CD4-positive, alpha-beta T cell (primary cell): Measurements from ENCODE around the gene CSAD. TPM values are rescaled to one million over a fixed set of nuclear protein-coding genes. Genes with fewer than 3 reads are reported as not detected.

ENCODE experiments used
- ATAC-seq: fragments of 200-7000 bp; cut with Tn5 transposase; one replicate; pipeline ENCODE4 v1.10.0; 2022; ENCODE audit warnings: mild to moderate bottlenecking; ENCODE audit not compliant: poor library complexity
- CTCF ChIA-PET: fragments of 350-600 bp; sonication (Branson Sonifier 250); formaldehyde crosslinking; loops from one replicate; lab custom pipeline; 2021; ENCODE audit warnings: antibody characterized with exemption, inconsistent platforms; lab: Charles Lee
- POLR2A ChIA-PET: fragments of 350-600 bp; sonication (Branson Sonifier 250); formaldehyde crosslinking; loops from one replicate; lab custom pipeline; 2021; ENCODE audit warnings: antibody characterized with exemption, inconsistent platforms; lab: Charles Lee
- DNase-seq, 14 experiments: peaks; one replicate each; pipeline ENCODE4 v3.0.0-alpha.2; 2013 to 2020; ENCODE audit warnings: mixed read lengths in 2 of 14
- H3K27ac ChIP-seq, 2 donors: one replicate each; pipeline versions ENCODE4 v1.5.1 to v1.7.0; 2013; ENCODE audit warnings: low read length in 2 of 2, low read depth in 1 of 2, mild to moderate bottlenecking in 1 of 2
- H3K27me3 ChIP-seq, 2 experiments: 1 replicate in 1 of 2; 2 replicates in 1 of 2; pipeline versions ENCODE4 v1.6.1 to v1.7.0; 2013; ENCODE audit warnings: low read length in 2 of 2, control low read depth in 1 of 2, mild to moderate bottlenecking in 1 of 2, moderate library complexity in 1 of 2; ENCODE audit not compliant: insufficient read depth in 2 of 2, control insufficient read depth in 1 of 2
- H3K36me3 ChIP-seq: one replicate; pipeline ENCODE4 v1.6.1; 2013; ENCODE audit warnings: low read length, control low read depth; ENCODE audit not compliant: insufficient read depth
- H3K4me1 ChIP-seq: one replicate; pipeline ENCODE4 v1.6.1; 2013; ENCODE audit warnings: low read length, control low read depth; ENCODE audit not compliant: insufficient read depth
- H3K4me3 ChIP-seq: one replicate; pipeline ENCODE4 v1.5.1; 2013; ENCODE audit warnings: mild to moderate bottlenecking, low read length, moderate library complexity
- H3K9me3 ChIP-seq, 2 experiments: 1 replicate in 1 of 2; 2 replicates in 1 of 2; pipeline versions ENCODE4 v1.6.1 to v1.7.0; 2013; ENCODE audit warnings: low read length in 2 of 2, mild to moderate bottlenecking in 2 of 2, control low read depth in 1 of 2, moderate library complexity in 1 of 2; ENCODE audit not compliant: control insufficient read depth in 1 of 2, insufficient read depth in 1 of 2
- H3K27ac Mint-ChIP-seq: one replicate; pipeline ENCODE4 v1.8.0; 2020; ENCODE audit warnings: mixed read lengths
- H3K27me3 Mint-ChIP-seq: one replicate; pipeline ENCODE4 v1.8.0; 2021; ENCODE audit warnings: mixed read lengths
- H3K36me3 Mint-ChIP-seq: one replicate; pipeline ENCODE4 v1.8.0; 2021; ENCODE audit warnings: low read depth, mixed read lengths
- H3K4me1 Mint-ChIP-seq: one replicate; pipeline ENCODE4 v1.8.0; 2021; ENCODE audit warnings: low read depth, mixed read lengths
- H3K4me3 Mint-ChIP-seq: one replicate; pipeline ENCODE4 v1.8.0; 2020; ENCODE audit warnings: mild to moderate bottlenecking, mixed read lengths
- H3K9me3 Mint-ChIP-seq: one replicate; pipeline ENCODE4 v1.8.0; 2020; ENCODE audit warnings: mixed read lengths
- CTCF ChIP-seq: fragments of 200-600 bp; IDR thresholded peaks from one replicate; pipeline ENCODE4 v1.8.0; 2022; ENCODE audit warnings: antibody characterized with exemption, mild to moderate bottlenecking
- intact Hi-C, 2 experiments: fragments of 100-400 bp; cut with DNase I in 1 of 2; cut with micrococcal nuclease in 1 of 2; formaldehyde crosslinking; loops; one replicate each; pipeline versions ENCODE4 v1.15.1 to v1.9.0; 2023 to 2025; cut with DNase I, micrococcal nuclease
- total RNA-seq, 174 experiments: library from RNA in 2 of 174; stranded (reverse) in 2 of 174; gene quantifications; one replicate each; pipeline ENCODE4 v1.2.3 and lab custom pipeline; 2021 to 2026

CSAD gene
- total RNA-seq, 2 experiments from 2014 or later: 56.7 to 57.3 TPM

- Mint-ChIP-seq H3K36me3 (peaks cover 15% of the 10 kb centered on the region), H3K9me3 (no peaks in the 10 kb centered on the region), H3K27ac (no peak overlapping the region), H3K27me3 (no peaks in the 10 kb centered on the region), H3K4me1 (no peaks in the 10 kb centered on the region), H3K4me3 (no peak overlapping the region)
- no peak for TF ChIP-seq CTCF
- ChIA-PET CTCF (no interaction called here), POLR2A (no interaction called here)
- intact Hi-C loops: no loop called here
- no peak overlapping the region for H3K27ac ChIP-seq
- no peak overlapping the region for H3K4me3 ChIP-seq
- no peaks in the 10 kb centered on the region for H3K9me3 ChIP-seq
- DNase-seq (no peak), ATAC-seq (no peak)
- no peaks in the 10 kb centered on the region for H3K27me3 ChIP-seq
- H3K36me3 ChIP-seq: peaks cover 7% of the 10 kb centered on the region
- H3K4me1 ChIP-seq: peaks cover 2% of the 10 kb centered on the region
Measured at GRCh38 chr12:53173085-53173715, 7.5 kb downstream of the CSAD start.

DNA sequence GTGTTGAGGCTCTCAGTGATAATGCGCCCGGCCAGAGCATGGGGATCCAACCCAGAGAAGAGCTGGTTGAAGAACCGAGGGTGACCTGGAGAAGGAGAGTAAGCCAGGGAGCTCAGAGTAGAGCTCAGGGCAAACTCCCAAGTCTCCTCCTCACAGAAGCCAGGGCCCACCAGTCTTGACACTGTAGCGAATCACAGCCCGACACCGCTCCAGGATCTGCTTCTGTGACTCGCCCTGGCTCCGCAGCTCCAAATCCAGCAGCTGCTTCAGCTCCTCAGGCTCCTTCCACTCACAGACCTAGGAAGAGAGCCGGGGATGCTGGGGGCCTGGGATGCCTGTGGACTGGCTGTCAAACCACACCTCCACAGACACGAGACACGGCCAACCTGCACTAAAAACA, 8.4 kb downstream of the CSAD start:
- ATAC-seq: no peak
- no peaks in the 10 kb centered on the region for H3K9me3 ChIP-seq
- no peaks in the 10 kb centered on the region for H3K27me3 ChIP-seq
- H3K27ac Mint-ChIP-seq: no peak overlapping the region
- H3K27me3 Mint-ChIP-seq: no peaks in the 10 kb centered on the region
- H3K36me3 ChIP-seq: peaks cover 7% of the 10 kb centered on the region
- H3K4me3 Mint-ChIP-seq: no peak overlapping the region
- intact Hi-C loops: no loop called here
- no peak for TF ChIP-seq CTCF
- H3K4me3 ChIP-seq: no peak overlapping the region
- ChIA-PET CTCF (no interaction called here), POLR2A (no interaction called here)
- H3K4me1 Mint-ChIP-seq: no peaks in the 10 kb centered on the region
- peaks cover 18% of the 10 kb centered on the region for H3K36me3 Mint-ChIP-seq
- H3K4me1 ChIP-seq: peaks cover 2% of the 10 kb centered on the region
- H3K27ac ChIP-seq: no peak overlapping the region
- H3K9me3 Mint-ChIP-seq: no peaks in the 10 kb centered on the region
- no peak for DNase-seq

GRCh38 chr12:53171725-53172329, 8.9 kb downstream of the CSAD start:
- CTCF ChIA-PET: no interaction called here
- Histone ChIP-seq H3K4me1 (peaks cover 2% of the 10 kb centered on the region), H3K4me3 (no peak overlapping the region), H3K9me3 (no peaks in the 10 kb centered on the region), H3K27ac (no peak overlapping the region), H3K36me3 (peaks cover 7% of the 10 kb centered on the region), H3K27me3 (no peaks in the 10 kb centered on the region)
- H3K27ac Mint-ChIP-seq: no peak overlapping the region
- intact Hi-C loops: no loop called here
- peaks cover 24% of the 10 kb centered on the region for H3K36me3 Mint-ChIP-seq
- H3K27me3 Mint-ChIP-seq: no peaks in the 10 kb centered on the region
- H3K4me1 Mint-ChIP-seq: no peaks in the 10 kb centered on the region
- no peak overlapping the region for H3K4me3 Mint-ChIP-seq
- no peak for DNase-seq
- POLR2A ChIA-PET: no interaction called here
- H3K9me3 Mint-ChIP-seq: no peaks in the 10 kb centered on the region
- ATAC-seq: no peak
- no peak for TF ChIP-seq CTCF
